PFSK-1 (cell line): ENCODE results near the gene PODN.

ENCODE experiments used
- POLR2AphosphoS5 ChIP-seq: IDR thresholded peaks from 2 replicates; pipeline ENCODE4 v1.6.1; 2012; ENCODE audit warnings: low read depth, mild to moderate bottlenecking, control low read depth, low read length, moderate library complexity
- SIN3A ChIP-seq: IDR thresholded peaks from 2 replicates; pipeline ENCODE4 v1.6.1; 2012; ENCODE audit warnings: mild to moderate bottlenecking, low read length, moderate library complexity, borderline replicate concordance; ENCODE audit not compliant: insufficient read depth
- TAF1 ChIP-seq: IDR thresholded peaks from 2 replicates; pipeline ENCODE4 v1.6.1; 2012; ENCODE audit warnings: low read length, control low read depth, borderline replicate concordance; ENCODE audit not compliant: insufficient read depth
- TF ChIP-seq, protein P1 (sequence below), 2 experiments: IDR thresholded peaks; 2 replicates each; pipeline versions ENCODE4 v1.6.1 to v1.8.0; 2011 to 2012; ENCODE audit warnings: low read depth in 2 of 2, low read length in 2 of 2, control low read depth in 1 of 2, inconsistent platforms in 1 of 2, mild to moderate bottlenecking in 1 of 2, moderate library complexity in 1 of 2; ENCODE audit not compliant: insufficient read depth in 1 of 2

DNA sequence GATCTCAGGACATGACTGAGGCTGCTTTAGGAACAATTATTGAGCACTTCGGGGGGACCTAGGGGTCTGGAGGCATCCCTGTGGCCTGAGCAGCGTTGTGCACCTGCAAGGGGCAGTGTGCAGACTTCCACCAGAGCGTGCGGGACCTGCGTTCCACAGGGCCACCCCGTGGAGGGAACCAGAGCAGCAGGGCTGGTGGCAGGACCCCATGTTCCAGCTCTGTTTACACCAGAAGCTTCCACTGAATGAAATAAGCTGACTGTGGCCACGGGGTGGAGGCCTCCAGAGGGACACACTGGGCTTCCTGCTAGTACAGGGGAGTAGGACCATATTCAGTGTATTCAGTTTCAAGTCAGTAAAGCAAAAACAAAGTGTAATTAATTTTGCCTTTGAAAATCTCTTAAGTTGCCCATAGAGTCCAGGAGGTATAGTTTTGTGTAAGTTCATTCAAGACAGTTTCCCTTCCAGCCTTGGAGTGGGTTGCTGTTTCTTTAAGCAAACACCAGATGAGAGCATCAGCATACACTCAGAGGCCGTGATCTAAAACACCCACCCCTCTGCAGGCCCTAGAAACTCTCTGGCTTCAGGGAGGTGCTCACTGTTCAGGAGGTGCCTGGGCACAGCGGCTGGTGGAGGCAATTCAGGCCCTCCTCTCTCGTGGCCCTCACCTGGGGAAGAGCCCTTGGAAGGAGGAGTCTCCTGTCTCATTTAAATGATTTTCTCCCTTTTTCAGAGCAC, 63.8 kb downstream of the PODN start:
- TF ChIP-seq POLR2AphosphoS5 (no peak), TAF1 (no peak), SIN3A (no peak)
- TF ChIP-seq, protein P1, sequence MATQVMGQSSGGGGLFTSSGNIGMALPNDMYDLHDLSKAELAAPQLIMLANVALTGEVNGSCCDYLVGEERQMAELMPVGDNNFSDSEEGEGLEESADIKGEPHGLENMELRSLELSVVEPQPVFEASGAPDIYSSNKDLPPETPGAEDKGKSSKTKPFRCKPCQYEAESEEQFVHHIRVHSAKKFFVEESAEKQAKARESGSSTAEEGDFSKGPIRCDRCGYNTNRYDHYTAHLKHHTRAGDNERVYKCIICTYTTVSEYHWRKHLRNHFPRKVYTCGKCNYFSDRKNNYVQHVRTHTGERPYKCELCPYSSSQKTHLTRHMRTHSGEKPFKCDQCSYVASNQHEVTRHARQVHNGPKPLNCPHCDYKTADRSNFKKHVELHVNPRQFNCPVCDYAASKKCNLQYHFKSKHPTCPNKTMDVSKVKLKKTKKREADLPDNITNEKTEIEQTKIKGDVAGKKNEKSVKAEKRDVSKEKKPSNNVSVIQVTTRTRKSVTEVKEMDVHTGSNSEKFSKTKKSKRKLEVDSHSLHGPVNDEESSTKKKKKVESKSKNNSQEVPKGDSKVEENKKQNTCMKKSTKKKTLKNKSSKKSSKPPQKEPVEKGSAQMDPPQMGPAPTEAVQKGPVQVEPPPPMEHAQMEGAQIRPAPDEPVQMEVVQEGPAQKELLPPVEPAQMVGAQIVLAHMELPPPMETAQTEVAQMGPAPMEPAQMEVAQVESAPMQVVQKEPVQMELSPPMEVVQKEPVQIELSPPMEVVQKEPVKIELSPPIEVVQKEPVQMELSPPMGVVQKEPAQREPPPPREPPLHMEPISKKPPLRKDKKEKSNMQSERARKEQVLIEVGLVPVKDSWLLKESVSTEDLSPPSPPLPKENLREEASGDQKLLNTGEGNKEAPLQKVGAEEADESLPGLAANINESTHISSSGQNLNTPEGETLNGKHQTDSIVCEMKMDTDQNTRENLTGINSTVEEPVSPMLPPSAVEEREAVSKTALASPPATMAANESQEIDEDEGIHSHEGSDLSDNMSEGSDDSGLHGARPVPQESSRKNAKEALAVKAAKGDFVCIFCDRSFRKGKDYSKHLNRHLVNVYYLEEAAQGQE (IDR thresholded peaks at IDR 0.05; ENCODE audit: insufficient read depth in 1 of 2, low read depth in 2 of 2, low read length in 2 of 2), result no peak
